Skeletal muscle satellite cell (primary cell): Measurements from ENCODE around the gene RHOA.
A peak's percentile ranks its signal among the peaks of the same experiment; 100 is the strongest.
"Not testable (repeated sequence)": the region's sequence is repeated elsewhere in the genome, so short reads cannot be mapped to it uniquely, and the experiment has no call there.

Experiments used
- H3K27me3 ChIP-seq: 2 replicates; pipeline ENCODE4 v1.7.0; 2013; ENCODE audit warnings: low read length; ENCODE audit not compliant: control insufficient read depth, insufficient read depth
- H3K36me3 ChIP-seq: 2 replicates; pipeline ENCODE4 v1.7.0; 2013; ENCODE audit warnings: mild to moderate bottlenecking, control low read depth, low read length; ENCODE audit not compliant: insufficient read depth
- H3K4me1 ChIP-seq: 2 replicates; pipeline ENCODE4 v1.7.0; 2013; ENCODE audit warnings: low read length; ENCODE audit not compliant: control insufficient read depth, insufficient read depth
- H3K4me2 ChIP-seq: 2 replicates; pipeline ENCODE4 v1.7.0; 2013; ENCODE audit warnings: mild to moderate bottlenecking, low read length
- H3K4me3 ChIP-seq: 2 replicates; pipeline ENCODE4 v1.7.0; 2013; ENCODE audit warnings: low read length
- H3K9ac ChIP-seq: 2 replicates; pipeline ENCODE4 v1.7.0; 2013; ENCODE audit warnings: mild to moderate bottlenecking, low read depth, low read length, moderate library complexity
- H3K9me3 ChIP-seq: replicated peaks from 2 replicates; pipeline ENCODE4 v1.7.0; 2013; ENCODE audit warnings: mild to moderate bottlenecking, control low read depth, low read length

Gene RHOA

GRCh38 chr3:49339941-49340800 lies 71.6 kb downstream of the RHOA start, which contains the start of gene USP4:
USP4 (minus strand) TSS chr3:49340053; CDS start chr3:49340024, 29 bp downstream.
- peaks cover 18% of the 10 kb centered on the region for H3K4me1 ChIP-seq
- H3K9ac ChIP-seq: peak within 1 kb of the TSS; percentile 91
- H3K4me3 ChIP-seq: peak within 1 kb of the TSS; percentile 93
- no peaks in the 10 kb centered on the region for H3K9me3 ChIP-seq
- H3K4me2 ChIP-seq: peak within 1 kb of the TSS; percentile 93
- no peaks in the 10 kb centered on the region for H3K27me3 ChIP-seq
- peaks cover 8% of the 10 kb centered on the region for H3K36me3 ChIP-seq

GRCh38 chr3:49339581-49339940 lies 72.2 kb downstream of the RHOA start:
- Histone ChIP-seq H3K36me3 (peaks cover 14% of the 10 kb centered on the region), H3K4me3 (peak overlapping the region; percentile 93), H3K9ac (peak overlapping the region; percentile 91), H3K9me3 (no peaks in the 10 kb centered on the region), H3K4me1 (peaks cover 15% of the 10 kb centered on the region), H3K4me2 (peak overlapping the region; percentile 93), H3K27me3 (no peaks in the 10 kb centered on the region)

GRCh38 chr3:49333916-49334633 lies 77.7 kb downstream of the RHOA start:
- Histone ChIP-seq H3K36me3 (peaks cover 45% of the 10 kb centered on the region), H3K4me1 (no peaks in the 10 kb centered on the region), H3K4me2 (no peak overlapping the region), H3K9me3 (no peaks in the 10 kb centered on the region), H3K4me3 (no peak overlapping the region), H3K27me3 (no peaks in the 10 kb centered on the region), H3K9ac (no peak overlapping the region)

GRCh38 chr3:49333091-49333490 lies 78.7 kb downstream of the RHOA start:
- peaks cover 45% of the 10 kb centered on the region for H3K36me3 ChIP-seq
- H3K9ac ChIP-seq: no peak overlapping the region
- no peaks in the 10 kb centered on the region for H3K4me1 ChIP-seq
- H3K9me3 ChIP-seq: no peaks in the 10 kb centered on the region
- no peak overlapping the region for H3K4me2 ChIP-seq
- H3K27me3 ChIP-seq: no peaks in the 10 kb centered on the region
- H3K4me3 ChIP-seq: no peak overlapping the region

GRCh38 chr3:49329186-49329585 lies 82.6 kb downstream of the RHOA start:
- no peaks in the 10 kb centered on the region for H3K9me3 ChIP-seq
- no peak overlapping the region for H3K4me2 ChIP-seq
- H3K4me3 ChIP-seq: no peak overlapping the region
- peaks cover 56% of the 10 kb centered on the region for H3K36me3 ChIP-seq
- no peaks in the 10 kb centered on the region for H3K4me1 ChIP-seq
- H3K9ac ChIP-seq: no peak overlapping the region
- H3K27me3 ChIP-seq: no peaks in the 10 kb centered on the region

GRCh38 chr3:49328350-49328749 lies 83.4 kb downstream of the RHOA start:
- H3K9ac ChIP-seq, H3K9me3 ChIP-seq: not testable (repeated sequence)
- peaks cover 58% of the 10 kb centered on the region for H3K36me3 ChIP-seq

GRCh38 chr3:49327485-49327884 lies 84.3 kb downstream of the RHOA start:
- Histone ChIP-seq H3K36me3 (peaks cover 53% of the 10 kb centered on the region), H3K4me1 (no peaks in the 10 kb centered on the region), H3K4me3 (no peak overlapping the region), H3K4me2 (no peak overlapping the region), H3K9me3 (no peaks in the 10 kb centered on the region), H3K9ac (no peak overlapping the region), H3K27me3 (no peaks in the 10 kb centered on the region)

More at GRCh38 chr3:49328350-49328749, 83.4 kb downstream of the RHOA start:
- not testable (repeated sequence) for H3K27me3 ChIP-seq, H3K4me3 ChIP-seq, H3K4me1 ChIP-seq, H3K4me2 ChIP-seq

GRCh38 chr3:49324768-49325167 lies 87.0 kb downstream of the RHOA start:
- Histone ChIP-seq H3K9me3 (no peaks in the 10 kb centered on the region), H3K27me3 (no peaks in the 10 kb centered on the region), H3K4me2 (no peak overlapping the region), H3K36me3 (peaks cover 63% of the 10 kb centered on the region), H3K4me3 (no peak overlapping the region), H3K9ac (no peak overlapping the region), H3K4me1 (no peaks in the 10 kb centered on the region)

- no peak overlapping the region for H3K4me2 ChIP-seq
- H3K4me3 ChIP-seq: no peak overlapping the region
- H3K36me3 ChIP-seq: peaks cover 33% of the 10 kb centered on the region
- H3K4me1 ChIP-seq: peaks cover 6% of the 10 kb centered on the region
- no peaks in the 10 kb centered on the region for H3K27me3 ChIP-seq
- H3K9ac ChIP-seq: no peak overlapping the region
- H3K9me3 ChIP-seq: no peaks in the 10 kb centered on the region
Observed at GRCh38 chr3:49316696-49317457, 94.9 kb downstream of the RHOA start.

GRCh38 chr3:49313896-49314688 lies 97.7 kb downstream of the RHOA start:
- Histone ChIP-seq H3K4me2 (no peak overlapping the region), H3K4me1 (peaks cover 6% of the 10 kb centered on the region), H3K27me3 (no peaks in the 10 kb centered on the region), H3K4me3 (no peak overlapping the region), H3K9me3 (no peaks in the 10 kb centered on the region), H3K36me3 (peaks cover 42% of the 10 kb centered on the region), H3K9ac (no peak overlapping the region)

- Histone ChIP-seq H3K27me3 (no peaks in the 10 kb centered on the region), H3K4me1 (peaks cover 6% of the 10 kb centered on the region), H3K9ac (no peak overlapping the region), H3K4me2 (no peak overlapping the region), H3K9me3 (no peaks in the 10 kb centered on the region), H3K4me3 (no peak overlapping the region), H3K36me3 (peaks cover 44% of the 10 kb centered on the region)
Observed at GRCh38 chr3:49311283-49311682, 100.5 kb downstream of the RHOA start.
